ENCODE results near the gene EPG5.
A peak's percentile ranks its signal among the peaks of the same experiment; 100 is the strongest.
"Not testable (repeated sequence)": the region's sequence is repeated elsewhere in the genome, so short reads cannot be mapped to it uniquely, and the experiment has no call there.

Gene EPG5, protein sequence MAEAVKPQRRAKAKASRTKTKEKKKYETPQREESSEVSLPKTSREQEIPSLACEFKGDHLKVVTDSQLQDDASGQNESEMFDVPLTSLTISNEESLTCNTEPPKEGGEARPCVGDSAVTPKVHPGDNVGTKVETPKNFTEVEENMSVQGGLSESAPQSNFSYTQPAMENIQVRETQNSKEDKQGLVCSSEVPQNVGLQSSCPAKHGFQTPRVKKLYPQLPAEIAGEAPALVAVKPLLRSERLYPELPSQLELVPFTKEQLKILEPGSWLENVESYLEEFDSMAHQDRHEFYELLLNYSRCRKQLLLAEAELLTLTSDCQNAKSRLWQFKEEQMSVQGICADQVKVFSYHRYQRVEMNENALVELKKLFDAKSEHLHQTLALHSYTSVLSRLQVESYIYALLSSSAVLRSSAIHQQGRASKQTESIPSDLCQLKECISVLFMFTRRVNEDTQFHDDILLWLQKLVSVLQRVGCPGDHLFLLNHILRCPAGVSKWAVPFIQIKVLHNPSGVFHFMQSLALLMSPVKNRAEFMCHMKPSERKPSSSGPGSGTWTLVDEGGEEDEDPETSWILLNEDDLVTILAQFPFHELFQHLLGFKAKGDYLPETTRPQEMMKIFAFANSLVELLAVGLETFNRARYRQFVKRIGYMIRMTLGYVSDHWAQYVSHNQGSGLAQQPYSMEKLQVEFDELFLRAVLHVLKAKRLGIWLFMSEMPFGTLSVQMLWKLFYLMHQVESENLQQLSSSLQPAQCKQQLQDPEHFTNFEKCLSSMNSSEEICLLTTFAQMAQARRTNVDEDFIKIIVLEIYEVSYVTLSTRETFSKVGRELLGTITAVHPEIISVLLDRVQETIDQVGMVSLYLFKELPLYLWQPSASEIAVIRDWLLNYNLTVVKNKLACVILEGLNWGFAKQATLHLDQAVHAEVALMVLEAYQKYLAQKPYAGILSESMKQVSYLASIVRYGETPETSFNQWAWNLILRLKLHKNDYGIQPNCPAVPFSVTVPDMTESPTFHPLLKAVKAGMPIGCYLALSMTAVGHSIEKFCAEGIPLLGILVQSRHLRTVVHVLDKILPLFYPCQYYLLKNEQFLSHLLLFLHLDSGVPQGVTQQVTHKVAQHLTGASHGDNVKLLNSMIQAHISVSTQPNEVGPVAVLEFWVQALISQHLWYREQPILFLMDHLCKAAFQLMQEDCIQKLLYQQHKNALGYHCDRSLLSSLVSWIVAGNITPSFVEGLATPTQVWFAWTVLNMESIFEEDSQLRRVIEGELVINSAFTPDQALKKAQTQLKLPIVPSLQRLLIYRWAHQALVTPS (N-terminal part only)

GRCh38 chr18:45967007-45967706 is at the start of gene EPG5:
Gene EPG5 (minus strand): TSS chr18:45967329. CDS start chr18:45967239, 90 bp downstream.
- peak; percentile 96 for FAIRE-seq

GRCh38 chr18:46013484-46014189 is 46.5 kb upstream of the EPG5 start:
- no peak for FAIRE-seq

DNA sequence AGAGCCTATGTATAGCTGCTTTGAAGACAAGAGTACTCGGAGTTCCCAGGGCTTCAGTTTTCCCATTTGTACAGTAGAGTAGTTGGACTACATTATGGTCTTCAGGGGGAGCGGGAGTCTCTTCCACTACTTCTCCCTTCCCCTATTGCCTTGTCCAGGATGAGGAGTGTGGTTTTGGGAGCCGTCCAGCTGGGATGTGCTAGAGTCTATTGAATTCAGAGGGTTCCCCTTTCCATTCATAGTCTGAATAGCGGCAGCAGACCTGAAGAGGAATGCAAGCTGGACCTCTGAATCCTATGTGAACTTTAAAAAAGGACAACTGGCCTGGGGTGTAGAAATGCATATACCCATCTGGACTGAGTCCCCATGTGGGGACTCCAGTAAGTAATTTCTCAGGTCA is 43.5 kb upstream of the EPG5 start:
- no peak for FAIRE-seq

GRCh38 chr18:46010050-46010449 is 42.9 kb upstream of the EPG5 start:
- FAIRE-seq, result no peak

DNA sequence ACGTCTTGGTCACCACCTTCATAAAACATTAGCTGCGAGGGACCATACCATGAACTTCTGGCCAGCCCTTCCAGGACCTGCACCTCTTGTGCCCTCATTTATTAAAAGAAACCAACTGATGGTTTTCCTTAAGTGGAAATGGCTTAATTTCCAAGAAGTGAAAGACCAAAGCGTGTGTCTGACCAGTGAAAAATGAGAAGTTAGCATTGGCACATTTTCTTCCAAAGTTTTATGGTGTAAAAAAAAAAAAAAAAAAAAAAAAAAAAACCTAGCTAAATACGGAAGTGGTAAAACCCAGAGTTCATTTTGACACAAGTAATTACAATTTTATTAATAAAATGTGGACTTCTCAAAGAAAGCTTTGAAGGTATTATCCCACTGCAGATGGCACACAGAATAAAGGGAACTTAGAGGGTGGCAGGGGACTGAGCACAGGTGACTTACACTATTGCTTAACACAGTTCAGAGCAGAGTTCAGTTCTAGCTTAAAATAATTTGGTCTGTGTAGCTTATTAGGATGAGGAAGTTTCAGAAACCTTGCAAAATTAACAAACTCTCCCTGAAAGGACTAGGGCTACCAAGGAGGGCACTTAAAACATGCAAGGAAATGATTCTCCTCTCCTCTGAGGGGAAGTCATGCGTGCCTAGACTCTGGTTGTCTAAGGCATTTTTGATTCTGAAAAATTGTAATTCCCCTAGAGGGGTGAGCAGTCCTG is 42.2 kb upstream of the EPG5 start:
- no peak for FAIRE-seq

DNA sequence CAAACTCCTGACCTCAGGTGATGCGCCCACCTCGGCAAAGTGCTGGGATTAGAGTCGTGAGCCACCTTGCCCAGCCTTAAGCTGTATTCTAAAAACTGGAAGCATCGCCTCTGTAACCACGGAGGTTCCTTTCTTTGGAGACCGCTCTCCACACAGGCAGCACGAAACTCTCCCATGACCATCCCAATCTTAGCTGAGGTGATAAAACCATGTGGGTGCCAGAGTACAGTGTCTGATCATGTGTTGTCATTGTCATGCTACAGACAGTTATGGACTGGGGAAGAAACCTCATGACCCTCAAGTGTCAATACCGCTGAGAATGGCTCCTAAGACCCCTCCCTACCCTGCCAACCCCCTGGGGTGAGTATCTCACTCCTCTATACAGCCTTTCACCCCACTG is 41.4 kb upstream of the EPG5 start:
- no peak for FAIRE-seq

GRCh38 chr18:46007165-46007564 is 40.0 kb upstream of the EPG5 start:
- FAIRE-seq, result no peak

DNA sequence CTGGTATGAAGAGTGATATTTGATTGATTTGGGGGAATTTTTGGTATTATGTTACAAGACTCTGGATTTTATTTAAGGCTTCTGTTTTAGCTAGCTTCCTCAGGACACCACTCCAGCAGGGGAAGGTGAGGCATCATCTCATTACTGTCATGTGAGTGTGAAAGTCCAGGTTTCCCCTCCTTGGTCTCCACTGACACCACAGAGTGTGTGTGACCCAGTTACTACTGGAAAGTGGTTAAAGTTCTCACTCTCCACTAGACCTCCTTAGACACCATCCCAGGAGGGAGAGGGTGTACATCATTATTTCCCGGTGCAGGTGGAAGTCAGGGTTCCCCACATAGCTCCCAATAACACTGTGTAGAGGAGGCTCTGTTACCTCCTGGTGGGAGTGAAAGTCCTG is 35.8 kb upstream of the EPG5 start:
- no peak for FAIRE-seq

- FAIRE-seq, result no peak
Observed at GRCh38 chr18:46001892-46002291, 34.8 kb upstream of the EPG5 start.

- FAIRE-seq, result no peak
Observed at GRCh38 chr18:46001074-46001473, 33.9 kb upstream of the EPG5 start.

DNA sequence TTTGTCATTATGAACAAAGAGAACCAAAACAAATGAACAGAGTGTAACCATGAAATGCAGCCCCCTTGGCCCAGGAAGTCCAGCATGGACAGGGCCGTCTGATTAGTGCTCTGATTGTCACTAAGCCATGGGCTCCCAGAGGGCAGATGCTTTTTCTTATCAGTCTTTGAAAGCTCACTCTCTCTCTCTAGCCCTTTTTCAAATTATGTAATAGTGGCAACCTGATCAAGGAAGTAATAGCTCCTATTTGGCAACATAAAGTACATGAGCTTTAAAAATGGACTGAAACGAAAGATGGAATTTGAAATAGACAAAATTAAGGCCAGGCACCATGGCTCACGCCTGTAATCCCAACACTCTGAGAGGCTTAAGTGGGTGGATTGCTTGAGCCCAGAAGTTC is 32.4 kb upstream of the EPG5 start:
- FAIRE-seq, result no peak

- FAIRE-seq, result no peak
Observed at GRCh38 chr18:45998244-45998643, 31.1 kb upstream of the EPG5 start.

GRCh38 chr18:45997700-45998151 is 30.6 kb upstream of the EPG5 start:
- no peak for FAIRE-seq

GRCh38 chr18:45995461-45995860 is 28.3 kb upstream of the EPG5 start:
- FAIRE-seq, result no peak

DNA sequence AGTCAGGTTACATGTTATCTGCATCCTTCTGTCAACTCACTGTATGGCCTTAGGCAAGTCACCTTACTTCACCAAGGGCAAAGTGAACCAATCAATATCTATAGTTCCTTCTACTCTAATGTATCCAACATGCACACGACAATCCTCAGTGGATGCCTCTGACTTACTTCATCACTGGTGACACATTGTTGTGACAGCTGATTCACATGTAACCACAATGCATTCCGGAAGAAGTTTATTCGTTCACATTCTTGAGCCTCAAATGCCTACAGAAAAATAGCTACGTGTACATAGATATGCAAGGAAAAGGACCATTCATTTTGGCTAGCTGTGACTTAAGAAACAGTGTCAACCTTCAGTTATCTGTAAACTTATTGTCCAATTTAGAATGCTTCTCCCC is 26.3 kb upstream of the EPG5 start:
- FAIRE-seq, result no peak

DNA sequence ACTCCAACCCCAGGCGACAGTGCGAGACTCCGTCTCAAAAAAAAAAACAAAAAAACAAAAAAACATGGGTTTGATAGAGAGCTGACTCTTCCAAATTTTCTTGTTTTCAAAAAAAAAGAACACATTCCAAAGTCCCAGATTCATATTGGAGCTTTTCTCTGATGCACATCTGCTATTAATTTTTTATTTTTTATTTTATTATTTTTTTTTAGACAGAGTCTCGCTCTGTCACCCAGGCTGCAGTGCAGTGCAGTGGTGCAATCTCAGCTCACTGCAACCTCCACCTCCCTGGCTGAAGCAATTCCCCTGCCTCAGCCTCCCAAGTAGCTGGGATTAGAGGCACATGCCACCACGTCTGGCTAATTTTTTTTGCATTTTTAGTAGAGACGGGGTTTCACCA is 25.4 kb upstream of the EPG5 start:
- not testable (repeated sequence) for FAIRE-seq

GRCh38 chr18:45991788-45992187 is 24.7 kb upstream of the EPG5 start:
- no peak for FAIRE-seq

DNA sequence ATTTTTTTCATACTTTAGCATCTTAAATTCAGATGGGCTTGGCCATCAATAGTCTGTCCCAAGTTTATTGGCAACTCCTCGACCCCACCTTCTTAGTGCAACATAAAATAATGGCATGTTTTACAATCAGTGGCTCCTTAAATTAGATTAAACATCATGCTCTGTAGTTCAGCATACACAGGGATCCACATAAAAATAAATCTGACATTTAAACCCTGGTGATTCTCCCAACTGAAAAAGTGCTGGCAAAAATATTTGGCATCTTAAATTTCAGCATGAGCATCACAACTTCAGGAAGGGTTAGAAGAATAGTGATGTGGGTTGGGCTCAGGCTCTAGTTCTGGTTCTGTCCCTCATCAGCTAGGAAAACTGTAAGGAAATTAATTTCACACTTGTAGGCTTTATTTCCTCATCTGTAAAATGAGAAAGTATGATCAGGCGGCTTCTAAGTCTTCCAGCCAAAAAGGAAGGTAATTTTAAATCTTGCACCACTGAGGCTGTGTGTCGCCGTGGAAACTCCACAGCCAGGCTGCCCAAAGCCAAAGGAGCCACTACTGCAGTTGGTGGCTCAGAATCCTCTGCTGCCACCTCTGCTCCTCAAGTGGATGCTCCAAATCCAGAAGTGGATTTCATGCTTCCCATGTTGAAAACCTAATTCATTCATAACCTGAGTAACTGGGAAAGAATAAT is 17.6 kb upstream of the EPG5 start:
- FAIRE-seq, result no peak

DNA sequence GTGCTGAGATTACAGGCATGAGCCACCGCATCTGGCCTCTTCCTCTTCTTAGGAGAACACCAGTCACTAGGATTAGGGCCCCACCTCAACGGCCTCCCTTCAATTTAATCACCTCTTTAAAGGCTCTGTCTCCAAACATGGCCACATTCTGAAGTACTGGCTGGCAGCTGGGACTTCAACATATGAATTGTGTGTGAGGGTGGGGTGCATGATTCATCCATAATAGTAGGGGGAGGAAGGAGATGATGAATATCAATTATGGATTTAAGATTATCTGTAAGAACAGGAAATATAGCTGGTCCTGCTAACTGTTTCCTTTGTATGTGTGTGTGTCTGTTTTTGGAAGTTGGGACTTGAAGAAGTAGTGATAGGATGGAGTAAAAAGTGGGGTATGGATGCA is 14.7 kb upstream of the EPG5 start:
- FAIRE-seq, result no peak

DNA sequence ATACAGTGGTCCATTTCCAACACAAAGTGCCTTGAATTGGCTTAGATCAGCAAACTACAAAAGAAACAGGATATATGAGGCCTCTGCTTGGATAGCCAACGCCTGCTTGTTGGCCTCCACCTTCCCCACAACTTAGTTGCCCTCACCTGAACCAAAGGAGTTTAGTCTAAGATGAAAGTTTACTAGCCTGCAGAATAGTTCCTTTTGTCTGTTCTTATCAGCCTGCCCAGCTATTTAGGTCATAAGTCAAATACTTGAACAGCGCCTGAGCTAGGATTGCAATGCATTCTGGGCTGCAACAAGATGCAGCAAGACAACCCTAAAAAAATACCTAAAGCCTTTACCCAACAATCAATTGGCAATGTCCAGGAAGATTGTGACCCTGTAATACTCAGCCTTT is 13.1 kb upstream of the EPG5 start:
- no peak for FAIRE-seq
